Heart left ventricle (tissue), 16 donors: Measurements from ENCODE around the gene ADGRG6. TPM values are rescaled to one million over a fixed set of nuclear protein-coding genes. Genes with fewer than 3 reads are reported as not detected.

Source experiments
- ATAC-seq, 4 donors: fragments of 200-7000 bp; cut with Tn5 transposase; one replicate each; pipeline ENCODE4 v1.9.1; 2020 to 2022; ENCODE audit warnings: moderate library complexity in 4 of 4, mild to moderate bottlenecking in 3 of 4, moderate number of reproducible peaks in 1 of 4
- DNase-seq, 5 donors: peaks; one replicate each; pipeline ENCODE4 v3.0.0-alpha.2; 2020
- H3K27ac ChIP-seq, 12 donors: fragments of 200-600 bp; sonication (generic) in 4 of 12; one replicate each; pipeline versions ENCODE4 v1.5.0 to v1.8.0; 2016 to 2022; ENCODE audit warnings: mild to moderate bottlenecking in 2 of 12
- H3K27me3 ChIP-seq, 9 donors: fragments of 200-600 bp; sonication (generic) in 2 of 9; one replicate each; pipeline versions ENCODE4 v1.5.1 to v1.8.0; 2016 to 2022; ENCODE audit warnings: mild to moderate bottlenecking in 3 of 9
- H3K36me3 ChIP-seq, 9 donors: fragments of 200-600 bp; sonication (generic) in 2 of 9; one replicate each; pipeline versions ENCODE4 v1.5.0 to v1.8.0; 2018 to 2022; ENCODE audit warnings: mild to moderate bottlenecking in 2 of 9
- H3K4me1 ChIP-seq, 12 donors: fragments of 200-600 bp; sonication (generic) in 4 of 12; one replicate each; pipeline versions ENCODE4 v1.5.0 to v1.8.0; 2016 to 2022; ENCODE audit warnings: mild to moderate bottlenecking in 3 of 12
- H3K4me3 ChIP-seq, 12 donors: fragments of 200-600 bp; sonication (generic) in 4 of 12; one replicate each; pipeline versions ENCODE4 v1.5.0 to v1.8.0; 2017 to 2022; ENCODE audit warnings: mild to moderate bottlenecking in 9 of 12, moderate library complexity in 4 of 12
- H3K9me3 ChIP-seq, 12 donors: fragments of 200-600 bp; sonication (generic) in 4 of 12; one replicate each; pipeline versions ENCODE4 v1.5.0 to v1.8.0; 2016 to 2022; ENCODE audit warnings: mild to moderate bottlenecking in 1 of 12
- CTCF ChIP-seq, 12 donors: fragments of 200-600 bp; sonication (generic) in 4 of 12; IDR thresholded peaks; one replicate each; pipeline versions ENCODE4 v1.5.0 to v1.8.0; 2018 to 2022; ENCODE audit warnings: antibody characterized with exemption in 12 of 12, mild to moderate bottlenecking in 5 of 12
- POLR2A ChIP-seq, 2 donors: fragments of 450-650 bp; IDR thresholded peaks; one replicate each; pipeline ENCODE4 v1.6.1; 2017; ENCODE audit warnings: antibody characterized with exemption in 2 of 2, mild to moderate bottlenecking in 2 of 2, moderate library complexity in 2 of 2
- whole genome bisulfite sequencing, 4 donors: extraction: QIAGEN DNeasy Blood & Tissue Kit in 2 of 4; methylation state at CpG; one replicate each; pipeline versions ENCODE4 v1.1.5 to v1.1.7; 2013 to 2018; 5-methylcytosine and 5-hydroxymethylcytosine counted together
- intact Hi-C, 10 donors: fragments of 100-400 bp; cut with DNase I; formaldehyde crosslinking; loops; one replicate each; pipeline versions ENCODE4 v1.11.1 to v1.14.2; 2022
- polyA plus RNA-seq, 2 donors: library from polyadenylated mRNA; stranded (reverse); fragments of 200-250 nt; gene quantifications; one replicate each; pipeline ENCODE4 v1.2.3, GENCODE V29; 2013
- total RNA-seq, 9 donors: library from RNA; depleted of rRNA in 2 of 9; stranded (reverse); fragments of >200 nt in 2 of 9; fragmentation: NEBNext Ultra II Directional in 3 of 9; extraction: Animal tissue kit (Norgen Biotek cat#: 25700) in 3 of 9; gene quantifications; one replicate each; pipeline versions ENCODE4 v1.1.0 to v1.2.4, GENCODE V29; 2016 to 2023
- donor health status: ischemic (EF 13 %, LVEDD 7.1; RV severe dilation, severe dysfunction).
- donor health status: healthy with polysubstance abuse.
- donor health status: DM: no; HTN: yes; CAD: no.
- donor health status: DM: no; HTN: no; CAD: no.
- donor health status: ischemic (EF 25% LVEDD 6.9; RV normal size, moderate dysfunction).
- donor health status: ischemic (EF 25% LVEDD 5.7; RV mildly dilated, moderate dysfunction).
- donor health status: healthy.
- donor health status: DM: yes; HTN: yes; CAD: no.
- donor health status: ischemic (EF 35%, LVEDD 5.7; RV mildly dilated, moderate dysfunction).
- donor health status: nonischemic (EF 11% LVEDD 7.7; RV severe dilation, severe dysfunction).
- donor health status: DM: yes; HTN: yes; CAD: no.
- donor health status: PGD.
- donor health status: ischemic (EF 29% LVEDD 5.4; RV normal size, mild dysfunction).
- donor health status: nonischemic (EF 23%, LVEDD 6.1; RV moderate dilation, normal function).

The ADGRG6 gene
- total and polyA plus RNA-seq, 11 donors = 0.61 to 10.5 (median 2.0) TPM

GRCh38 chr6:142438898-142439297 is 137.1 kb downstream of the ADGRG6 start:
- 88 to 97% (median 92%) methylated on average over 1 of the region's 1 CpG for WGBS, 4 donors
- ATAC-seq (no peak), DNase-seq (no peak)
- TF ChIP-seq POLR2A (IDR thresholded peaks at IDR 0.05) (no peak), CTCF (IDR thresholded peaks at IDR 0.05) (no peak)
- intact Hi-C loops = no loop called here
- H3K36me3 ChIP-seq = no peaks in the 10 kb centered on the region
- no peak overlapping the region for H3K27ac ChIP-seq
- H3K27me3 ChIP-seq = peaks cover 0 to 4% (median 0%) of the 10 kb centered on the region in 9 donors
- H3K4me3 ChIP-seq = no peak overlapping the region
- H3K4me1 ChIP-seq = no peaks in the 10 kb centered on the region
- no peaks in the 10 kb centered on the region for H3K9me3 ChIP-seq

- intact Hi-C loops = no loop called here
- no peak for DNase-seq
- Histone ChIP-seq H3K36me3 (no peaks in the 10 kb centered on the region), H3K27ac (no peak overlapping the region), H3K9me3 (no peaks in the 10 kb centered on the region), H3K4me1 (no peaks in the 10 kb centered on the region), H3K27me3 (peaks cover 0 to 4% (median 0%) of the 10 kb centered on the region in 9 donors), H3K4me3 (no peak overlapping the region)
- no peak for ATAC-seq
- WGBS, 4 donors = 56 to 75% (median 71%) methylated on average over 4 of the region's 4 CpGs
- TF ChIP-seq POLR2A (IDR thresholded peaks at IDR 0.05) (no peak), CTCF (IDR thresholded peaks at IDR 0.05) (no peak)
These were observed 138.9 kb downstream of the ADGRG6 start for GRCh38 chr6:142440600-142441293.

- WGBS, 4 donors = 61 to 80% (median 67%) methylated on average over 3 of the region's 3 CpGs
- DNase-seq = no peak
- Histone ChIP-seq H3K9me3 (no peaks in the 10 kb centered on the region), H3K4me1 (no peaks in the 10 kb centered on the region), H3K36me3 (no peaks in the 10 kb centered on the region), H3K27me3 (peaks cover 0 to 4% (median 0%) of the 10 kb centered on the region in 9 donors), H3K4me3 (no peak overlapping the region), H3K27ac (no peak overlapping the region)
- ATAC-seq = no peak
- intact Hi-C loops = no loop called here
- no peak for TF ChIP-seq POLR2A (IDR thresholded peaks at IDR 0.05)
- no peak for TF ChIP-seq CTCF (IDR thresholded peaks at IDR 0.05)
These were observed 139.9 kb downstream of the ADGRG6 start for GRCh38 chr6:142441716-142442115.

GRCh38 chr6:142443102-142443501 is 141.3 kb downstream of the ADGRG6 start:
- TF ChIP-seq CTCF (IDR thresholded peaks at IDR 0.05) (no peak), POLR2A (IDR thresholded peaks at IDR 0.05) (no peak)

More at GRCh38 chr6:142443102-142443501, 141.3 kb downstream of the ADGRG6 start:
- 92 to 95% (median 94%) methylated on average over 2 of the region's 2 CpGs for WGBS, 4 donors
- Histone ChIP-seq H3K27ac (no peak overlapping the region), H3K4me3 (no peak overlapping the region), H3K4me1 (no peaks in the 10 kb centered on the region), H3K36me3 (no peaks in the 10 kb centered on the region), H3K27me3 (peaks cover 0 to 4% (median 0%) of the 10 kb centered on the region in 9 donors), H3K9me3 (no peaks in the 10 kb centered on the region)
- no peak for DNase-seq
- intact Hi-C loops = no loop called here
- ATAC-seq = no peak
